ENCODE data around the gene LYZL6.
"Not testable (repeated sequence)": the region's sequence is repeated elsewhere in the genome, so short reads cannot be mapped to it uniquely, and the experiment has no call there.

DNA sequence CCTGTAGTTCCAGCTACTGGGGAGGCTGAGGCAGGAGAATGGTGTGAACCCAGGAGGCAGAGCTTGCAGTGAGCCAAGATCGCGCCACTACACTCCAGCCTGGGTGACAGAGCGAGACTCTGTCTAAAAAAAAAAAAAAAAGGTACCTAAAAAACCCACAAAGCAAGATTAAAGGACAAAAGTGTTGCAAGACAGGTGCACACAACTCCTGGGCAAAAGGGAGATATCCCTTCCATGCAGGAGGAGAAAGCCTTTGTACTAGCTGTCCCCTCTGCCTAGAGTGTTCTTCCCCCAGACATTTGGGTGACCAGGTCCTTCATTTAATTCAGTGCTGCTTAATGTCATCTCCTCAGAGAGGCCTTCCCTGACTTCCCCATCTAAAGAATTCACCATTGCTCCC, 5.0 kb downstream of the LYZL6 start:
- TF ChIP-seq, protein P1, sequence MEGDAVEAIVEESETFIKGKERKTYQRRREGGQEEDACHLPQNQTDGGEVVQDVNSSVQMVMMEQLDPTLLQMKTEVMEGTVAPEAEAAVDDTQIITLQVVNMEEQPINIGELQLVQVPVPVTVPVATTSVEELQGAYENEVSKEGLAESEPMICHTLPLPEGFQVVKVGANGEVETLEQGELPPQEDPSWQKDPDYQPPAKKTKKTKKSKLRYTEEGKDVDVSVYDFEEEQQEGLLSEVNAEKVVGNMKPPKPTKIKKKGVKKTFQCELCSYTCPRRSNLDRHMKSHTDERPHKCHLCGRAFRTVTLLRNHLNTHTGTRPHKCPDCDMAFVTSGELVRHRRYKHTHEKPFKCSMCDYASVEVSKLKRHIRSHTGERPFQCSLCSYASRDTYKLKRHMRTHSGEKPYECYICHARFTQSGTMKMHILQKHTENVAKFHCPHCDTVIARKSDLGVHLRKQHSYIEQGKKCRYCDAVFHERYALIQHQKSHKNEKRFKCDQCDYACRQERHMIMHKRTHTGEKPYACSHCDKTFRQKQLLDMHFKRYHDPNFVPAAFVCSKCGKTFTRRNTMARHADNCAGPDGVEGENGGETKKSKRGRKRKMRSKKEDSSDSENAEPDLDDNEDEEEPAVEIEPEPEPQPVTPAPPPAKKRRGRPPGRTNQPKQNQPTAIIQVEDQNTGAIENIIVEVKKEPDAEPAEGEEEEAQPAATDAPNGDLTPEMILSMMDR (IDR thresholded peaks at IDR 0.05; ENCODE audit: insufficient read depth, low read length): not testable (repeated sequence)
- TF ChIP-seq SPI1 (IDR thresholded peaks at IDR 0.05; ENCODE audit: borderline replicate concordance, low read depth): not testable (repeated sequence)
